Fibroblast of lung (primary cell): Measurements from ENCODE around the gene GGPS1.

Source experiments
- EZH2 ChIP-seq: IDR thresholded peaks from 2 replicates; pipeline ENCODE4 v1.5.1; 2012; ENCODE audit warnings: low read length, control low read depth, mild to moderate bottlenecking; ENCODE audit errors: missing control alignments
- TF ChIP-seq, protein P1 (sequence below), 2 donors: IDR thresholded peaks in 1 of 2; conservative IDR thresholded peaks in 1 of 2; 1 replicate in 1 of 2; 2 replicates in 1 of 2; pipeline ENCODE4 v1.5.1; 2011 to 2012; ENCODE audit warnings: low read length in 2 of 2, control low read depth in 1 of 2, inconsistent platforms in 1 of 2, low read depth in 1 of 2, mild to moderate bottlenecking in 1 of 2

GRCh38 chr1:235325854-235326253, 2.5 kb upstream of the GGPS1 start:
- TF ChIP-seq, protein P1, sequence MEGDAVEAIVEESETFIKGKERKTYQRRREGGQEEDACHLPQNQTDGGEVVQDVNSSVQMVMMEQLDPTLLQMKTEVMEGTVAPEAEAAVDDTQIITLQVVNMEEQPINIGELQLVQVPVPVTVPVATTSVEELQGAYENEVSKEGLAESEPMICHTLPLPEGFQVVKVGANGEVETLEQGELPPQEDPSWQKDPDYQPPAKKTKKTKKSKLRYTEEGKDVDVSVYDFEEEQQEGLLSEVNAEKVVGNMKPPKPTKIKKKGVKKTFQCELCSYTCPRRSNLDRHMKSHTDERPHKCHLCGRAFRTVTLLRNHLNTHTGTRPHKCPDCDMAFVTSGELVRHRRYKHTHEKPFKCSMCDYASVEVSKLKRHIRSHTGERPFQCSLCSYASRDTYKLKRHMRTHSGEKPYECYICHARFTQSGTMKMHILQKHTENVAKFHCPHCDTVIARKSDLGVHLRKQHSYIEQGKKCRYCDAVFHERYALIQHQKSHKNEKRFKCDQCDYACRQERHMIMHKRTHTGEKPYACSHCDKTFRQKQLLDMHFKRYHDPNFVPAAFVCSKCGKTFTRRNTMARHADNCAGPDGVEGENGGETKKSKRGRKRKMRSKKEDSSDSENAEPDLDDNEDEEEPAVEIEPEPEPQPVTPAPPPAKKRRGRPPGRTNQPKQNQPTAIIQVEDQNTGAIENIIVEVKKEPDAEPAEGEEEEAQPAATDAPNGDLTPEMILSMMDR (conservative IDR thresholded peaks at IDR 0.05 in 1 of 2, IDR thresholded peaks at IDR 0.05 in 1 of 2; ENCODE audit: low read depth in 1 of 2, low read length in 2 of 2): no peak
- no peak for TF ChIP-seq EZH2
